GM19193 (cell line): ENCODE measurements around the gene SOX6.

Experiments
- POLR2A ChIP-seq: IDR thresholded peaks from 4 replicates; pipeline ENCODE4 v1.6.1; 2011; ENCODE audit not compliant: insufficient read depth, insufficient read length; ENCODE audit errors: extremely low read depth

The SOX6 gene

DNA sequence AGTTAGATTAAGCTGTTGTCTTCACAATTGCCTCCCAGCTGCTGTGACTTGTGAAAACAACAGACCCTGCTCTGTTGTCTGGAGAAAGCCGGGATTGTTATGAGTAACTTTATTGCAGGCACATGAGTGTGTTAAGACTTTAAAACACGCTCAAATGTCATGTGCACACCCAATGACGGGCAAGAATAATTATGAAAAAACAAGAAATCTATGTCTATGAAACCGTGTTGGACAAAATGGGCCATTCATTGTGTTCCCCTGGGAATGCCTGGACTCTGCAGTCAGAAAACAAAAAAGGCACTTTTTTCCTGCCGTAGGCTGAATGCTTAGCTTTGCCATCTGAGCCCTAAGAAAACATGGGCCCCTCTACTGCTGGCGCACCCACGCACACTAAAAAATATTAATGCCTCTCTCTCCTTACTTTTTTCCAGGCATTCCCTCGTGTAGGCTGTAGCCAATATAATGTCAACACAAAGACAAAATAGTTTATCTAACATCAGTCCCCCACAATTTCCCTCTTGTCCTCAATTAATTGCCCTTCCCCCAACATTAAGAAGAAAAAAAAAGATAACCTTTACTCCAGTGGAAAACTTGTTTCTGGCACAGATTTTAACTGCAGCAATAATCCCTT lies 207.9 kb downstream of the SOX6 start:
- TF ChIP-seq POLR2A, result no peak

DNA sequence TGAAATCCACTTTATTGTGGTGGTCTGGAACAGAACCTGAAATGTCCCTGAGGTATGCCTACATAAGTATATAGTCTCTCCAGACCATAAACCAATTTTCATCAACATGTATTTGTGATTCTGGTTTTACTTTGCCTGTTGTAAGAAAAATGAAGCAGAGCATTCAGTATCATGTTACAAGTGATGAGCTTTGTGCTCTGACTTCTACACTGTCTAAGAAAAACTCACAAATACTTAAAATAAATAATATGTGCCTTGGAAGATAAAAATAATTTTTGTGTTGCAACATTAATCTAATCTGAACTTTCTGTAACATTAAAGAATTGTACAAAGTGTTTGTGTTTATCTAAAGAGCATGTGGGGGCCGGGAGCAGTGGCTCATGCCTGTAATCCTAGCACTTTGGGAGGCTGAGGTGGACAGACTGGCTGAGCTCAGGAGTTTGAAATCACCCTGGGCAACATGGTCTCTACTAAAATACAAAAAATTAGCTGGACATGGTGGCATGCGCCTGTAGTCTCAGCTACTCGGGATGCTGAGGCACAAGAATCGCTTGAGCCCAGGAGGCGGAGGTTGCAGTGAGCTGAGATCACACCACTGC lies 219.5 kb downstream of the SOX6 start:
- TF ChIP-seq POLR2A, result no peak

DNA sequence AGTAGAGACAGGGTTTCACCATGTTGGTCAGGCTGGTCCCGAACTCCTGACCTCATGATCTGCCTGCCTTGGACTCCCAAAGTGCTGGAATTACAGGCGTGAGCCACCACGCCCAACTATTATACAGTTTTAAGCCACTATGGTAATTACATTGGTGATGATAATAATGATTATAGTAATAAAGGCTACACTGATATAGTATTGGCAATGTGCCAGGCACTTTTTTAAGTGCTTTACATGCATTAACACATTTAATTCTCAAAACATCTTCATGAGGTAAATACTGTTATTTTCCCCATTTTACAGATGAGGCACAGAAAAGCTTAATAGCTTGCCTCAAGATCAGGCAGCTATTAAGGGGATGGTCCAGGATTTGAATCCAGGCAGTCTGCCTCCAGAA lies 222.5 kb downstream of the SOX6 start:
- no peak for TF ChIP-seq POLR2A

DNA sequence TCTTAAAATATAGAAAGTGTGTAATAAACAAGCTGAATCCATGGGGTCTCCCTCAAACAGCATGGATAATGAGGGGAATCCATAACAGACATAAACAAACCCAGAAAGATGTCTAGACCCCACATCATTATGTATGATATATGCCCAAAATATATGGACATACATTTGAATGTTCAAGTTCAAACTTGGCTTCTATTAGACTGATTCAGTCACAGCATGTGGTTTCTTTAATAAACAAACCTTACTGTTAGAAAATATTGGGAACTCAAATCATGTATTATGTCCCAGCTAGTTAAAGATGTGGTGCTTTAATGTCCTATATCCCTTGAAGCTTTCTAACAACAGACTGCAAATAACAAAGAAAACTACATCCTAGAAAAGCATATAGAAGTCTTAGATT lies 228.6 kb downstream of the SOX6 start:
- TF ChIP-seq POLR2A, result no peak

DNA sequence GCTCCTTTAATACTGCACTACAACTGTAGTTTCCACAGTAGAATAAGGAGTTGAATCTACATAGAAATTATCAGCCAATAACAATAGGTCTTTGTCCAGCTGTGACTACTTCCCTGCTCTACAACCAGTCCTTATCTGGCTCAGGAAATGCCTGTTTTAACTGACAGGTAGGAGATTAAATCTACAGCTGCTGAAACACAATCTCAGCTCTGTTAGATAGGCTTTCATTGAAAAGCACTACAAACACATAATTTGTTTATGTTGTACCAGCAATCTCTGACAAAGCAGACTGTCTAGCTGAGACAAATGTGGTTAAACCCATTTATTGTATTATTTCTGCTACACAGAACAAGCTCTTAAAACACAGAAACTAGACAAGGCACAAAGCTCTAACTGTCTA lies 230.0 kb downstream of the SOX6 start:
- TF ChIP-seq POLR2A, result no peak

DNA sequence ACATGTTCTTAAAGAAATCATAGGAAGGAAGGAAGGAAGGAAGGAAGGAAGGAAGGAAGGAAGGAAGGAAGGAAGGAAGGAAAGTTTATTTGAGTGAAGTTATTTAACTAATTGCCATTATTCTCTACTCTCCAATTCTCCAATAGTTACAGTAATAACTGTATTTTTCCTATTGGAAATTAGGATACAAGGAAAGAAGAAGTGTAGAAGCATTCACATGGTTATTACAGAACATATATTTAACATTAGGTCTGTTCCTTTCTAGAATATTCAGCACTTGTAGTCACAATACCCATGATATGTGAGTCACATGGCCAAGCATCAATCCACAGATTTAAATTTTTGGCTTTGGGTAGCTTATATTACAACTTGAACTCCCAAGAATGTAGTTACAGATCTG lies 230.6 kb downstream of the SOX6 start:
- no peak for TF ChIP-seq POLR2A

DNA sequence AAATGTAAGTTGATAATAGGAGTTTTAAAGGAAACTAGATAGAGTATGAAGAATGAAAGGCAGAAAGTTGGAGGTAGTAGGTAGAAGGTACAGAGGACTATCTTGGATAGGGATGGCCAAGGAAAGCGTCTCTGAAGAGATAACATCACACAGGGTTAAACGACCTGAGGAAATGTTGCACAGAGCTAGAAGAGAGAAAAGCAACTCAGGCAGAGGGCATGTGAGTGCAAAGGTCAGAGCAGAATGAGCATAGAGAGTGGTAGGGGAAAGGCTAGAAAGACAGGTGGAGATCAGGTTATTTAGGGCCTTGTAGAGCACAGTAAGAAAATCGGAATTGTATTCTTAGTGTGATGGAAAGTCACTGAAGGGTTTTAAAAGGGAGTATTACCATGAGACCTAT lies 232.0 kb downstream of the SOX6 start:
- TF ChIP-seq POLR2A, result no peak

DNA sequence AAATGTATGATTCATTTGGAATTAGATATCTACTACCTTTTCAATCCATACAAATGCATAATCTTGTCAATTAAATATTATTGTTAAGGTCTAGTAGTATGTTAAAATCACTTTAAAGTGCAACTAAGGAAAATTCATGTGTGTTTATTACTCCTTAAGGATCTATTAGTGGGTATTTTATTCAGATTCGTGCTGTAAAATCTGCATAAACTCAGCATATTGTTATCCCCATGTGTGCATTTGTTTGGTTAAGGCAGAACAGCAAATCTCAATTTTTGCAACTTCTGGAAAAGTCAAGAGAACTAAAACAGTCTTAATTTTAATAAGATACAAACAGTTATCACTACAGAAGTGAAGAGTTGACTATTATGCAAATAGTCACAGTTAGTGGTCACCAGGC lies 234.5 kb downstream of the SOX6 start:
- TF ChIP-seq POLR2A, result no peak

DNA sequence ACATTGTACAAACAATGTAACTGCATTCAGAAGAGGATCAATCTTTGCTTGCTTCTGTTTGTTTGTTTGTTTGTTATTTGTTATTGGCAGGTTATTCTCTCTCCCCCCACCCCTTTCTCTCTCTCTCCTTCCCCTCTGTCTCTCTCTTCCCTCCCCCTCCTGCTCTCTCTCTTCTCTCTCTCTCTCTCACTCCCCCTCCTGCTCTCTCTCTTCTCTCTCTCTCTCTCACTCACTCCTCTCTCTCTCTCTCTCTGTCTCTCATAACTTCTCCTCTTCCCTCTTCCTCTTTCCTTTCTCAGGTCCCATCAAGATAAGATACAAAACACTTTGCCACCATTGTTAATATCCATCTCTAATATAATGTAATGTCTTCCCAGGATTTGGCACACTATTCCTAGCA lies 236.3 kb downstream of the SOX6 start:
- TF ChIP-seq POLR2A, result no peak

DNA sequence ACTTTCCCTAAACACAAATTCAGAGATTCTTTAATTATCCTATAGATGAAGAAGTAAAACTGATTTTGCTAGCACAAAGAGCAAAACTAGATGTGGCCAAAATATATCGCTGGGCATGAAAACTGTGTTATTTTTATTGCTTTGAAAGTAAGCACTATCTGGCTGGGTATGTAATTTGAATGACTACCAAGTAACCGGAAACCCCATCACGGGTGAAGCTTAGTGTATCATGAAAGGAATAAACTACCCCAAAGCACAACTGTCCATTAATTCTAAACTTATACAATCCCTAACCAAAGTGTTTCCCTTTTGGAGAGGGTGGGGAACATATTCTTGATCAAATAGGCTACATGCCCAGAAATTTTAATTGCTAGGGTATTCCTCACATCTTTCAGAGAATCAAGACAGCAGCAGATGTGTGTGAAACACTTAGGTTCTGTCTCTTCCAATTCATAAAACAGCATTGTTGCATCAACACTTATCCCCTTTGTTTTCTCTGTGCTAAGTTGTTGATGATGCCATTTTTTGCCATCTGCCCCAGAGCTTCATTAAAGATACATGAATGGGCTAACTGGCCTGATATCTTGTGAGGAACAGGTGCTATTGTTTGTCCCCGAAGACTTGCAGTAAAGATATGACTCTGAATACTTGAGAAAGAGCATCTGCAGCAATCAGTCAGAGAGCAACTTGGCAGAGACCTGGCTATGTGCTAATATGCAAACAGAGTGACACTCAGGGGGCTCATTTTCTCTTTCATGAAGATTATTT lies 238.2 kb downstream of the SOX6 start:
- no peak for TF ChIP-seq POLR2A

DNA sequence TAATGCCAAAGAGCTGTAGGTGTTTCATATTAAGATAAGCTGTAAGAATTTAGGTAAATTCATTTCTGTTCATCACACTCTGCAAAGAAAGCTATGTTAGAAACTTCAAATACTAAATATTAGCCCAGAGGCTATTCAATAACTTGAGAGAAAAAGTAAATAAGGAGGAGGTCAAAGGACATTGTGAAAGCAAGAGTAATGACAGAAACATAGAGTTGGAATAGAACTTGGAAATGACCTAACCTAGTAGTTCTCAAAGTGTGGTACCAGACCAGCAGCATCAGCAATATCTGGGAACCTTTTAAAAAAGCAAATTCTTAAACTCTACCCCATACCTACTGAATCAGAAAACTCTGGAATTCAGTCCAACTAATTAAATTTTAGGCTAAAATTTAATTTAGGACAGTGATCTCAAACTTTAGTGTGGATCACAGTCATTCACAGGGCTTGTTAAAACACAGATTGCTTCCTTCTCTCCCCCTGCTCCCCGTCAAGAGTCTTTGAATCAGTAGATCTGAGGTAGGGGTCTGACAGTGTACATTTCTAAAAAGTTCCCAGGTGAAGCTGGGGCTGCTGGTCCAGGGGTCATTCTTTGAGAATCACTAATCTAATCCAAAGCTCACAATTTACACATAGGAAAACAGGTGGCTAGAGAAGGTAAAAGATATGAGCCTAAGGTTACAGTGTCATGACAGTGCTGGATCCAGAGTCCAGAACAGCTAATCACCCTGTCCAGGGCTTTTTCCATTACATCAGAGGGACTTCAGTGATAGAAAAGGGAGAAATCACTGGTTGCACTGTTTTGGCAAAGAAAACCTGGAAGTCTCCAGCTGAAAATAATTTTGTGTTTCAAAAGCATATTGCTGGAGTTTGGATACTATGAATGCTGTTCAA lies 241.1 kb downstream of the SOX6 start:
- TF ChIP-seq POLR2A, result no peak

DNA sequence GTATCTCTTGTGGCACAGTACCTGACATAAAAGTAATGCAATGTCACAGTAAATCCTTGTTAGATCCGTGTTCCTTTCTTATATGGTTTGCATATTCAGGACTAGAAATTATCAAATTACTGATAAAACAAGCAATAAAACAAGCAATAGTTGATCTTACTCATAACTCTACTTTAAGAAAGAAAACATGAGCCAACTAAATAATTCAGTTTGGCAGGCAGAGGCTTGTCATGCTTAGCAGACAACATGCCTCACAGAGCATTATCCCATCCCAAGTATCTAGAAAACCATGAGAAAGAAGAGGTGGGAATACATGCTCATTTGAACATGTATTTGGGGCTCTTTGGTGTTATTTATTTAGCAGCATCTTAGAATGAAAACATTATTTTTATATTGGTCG lies 241.9 kb downstream of the SOX6 start:
- TF ChIP-seq POLR2A, result no peak

DNA sequence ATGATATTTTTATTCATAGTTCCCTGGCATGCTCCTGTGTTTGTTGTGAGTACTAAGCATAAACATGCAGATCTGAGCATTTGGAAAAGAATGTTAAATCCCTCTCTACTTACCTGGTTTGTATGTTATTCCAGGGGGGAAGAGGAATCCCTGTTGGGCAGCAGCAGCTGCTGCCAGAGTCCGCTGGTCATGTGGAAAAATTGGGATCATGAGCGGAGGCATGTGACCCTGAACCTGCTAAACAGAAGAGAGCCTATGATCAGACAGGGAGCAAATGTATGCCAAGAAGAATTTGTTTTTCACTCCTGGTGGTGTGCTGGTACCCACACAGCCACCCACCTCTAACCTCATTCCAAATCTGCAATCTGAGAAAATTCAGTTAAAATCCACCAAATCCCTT lies 244.7 kb downstream of the SOX6 start:
- no peak for TF ChIP-seq POLR2A

DNA sequence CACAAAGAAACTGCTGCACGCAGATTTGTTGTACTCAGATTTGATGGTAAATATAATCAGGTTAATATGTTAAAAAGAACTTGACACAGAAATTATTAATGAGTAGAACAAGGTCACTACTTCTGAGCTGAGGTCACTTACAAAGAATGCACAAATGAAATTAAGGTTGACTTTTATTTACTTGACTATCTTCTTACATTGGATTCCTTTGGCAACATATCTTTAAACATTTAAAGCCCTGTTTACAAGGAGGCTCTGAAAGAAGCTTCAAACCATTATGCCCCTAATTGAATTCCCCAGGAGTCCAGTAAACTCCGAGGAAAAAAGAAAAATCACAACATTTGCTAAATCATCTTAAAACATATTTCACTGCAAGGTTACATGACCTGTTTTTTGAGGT lies 245.5 kb downstream of the SOX6 start:
- no peak for TF ChIP-seq POLR2A

DNA sequence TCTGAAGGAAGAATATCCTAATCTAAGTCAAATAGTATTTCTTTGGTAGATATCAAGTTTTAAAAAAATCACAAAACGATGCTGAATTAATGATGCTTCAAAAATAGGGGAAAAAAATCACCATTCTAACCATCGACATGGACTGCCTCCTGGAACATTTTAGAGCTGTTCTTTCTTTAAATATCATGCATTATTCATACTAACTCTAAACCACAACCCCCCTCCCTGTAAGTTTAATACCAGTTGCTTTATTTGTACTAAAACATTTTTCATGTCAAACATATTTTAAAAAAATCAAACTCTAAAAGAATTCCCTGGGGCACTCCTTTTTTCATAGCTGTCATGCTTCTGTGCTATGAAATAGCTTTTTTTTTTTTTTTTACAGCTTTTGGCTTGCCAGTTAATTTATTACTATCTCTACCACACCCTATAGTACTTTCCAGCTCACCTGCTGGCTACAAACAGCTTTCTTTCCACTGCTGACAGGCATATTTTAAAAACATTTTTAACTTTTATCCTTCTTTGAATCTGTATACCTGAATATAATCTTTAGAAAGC lies 256.9 kb downstream of the SOX6 start:
- TF ChIP-seq POLR2A, result no peak

DNA sequence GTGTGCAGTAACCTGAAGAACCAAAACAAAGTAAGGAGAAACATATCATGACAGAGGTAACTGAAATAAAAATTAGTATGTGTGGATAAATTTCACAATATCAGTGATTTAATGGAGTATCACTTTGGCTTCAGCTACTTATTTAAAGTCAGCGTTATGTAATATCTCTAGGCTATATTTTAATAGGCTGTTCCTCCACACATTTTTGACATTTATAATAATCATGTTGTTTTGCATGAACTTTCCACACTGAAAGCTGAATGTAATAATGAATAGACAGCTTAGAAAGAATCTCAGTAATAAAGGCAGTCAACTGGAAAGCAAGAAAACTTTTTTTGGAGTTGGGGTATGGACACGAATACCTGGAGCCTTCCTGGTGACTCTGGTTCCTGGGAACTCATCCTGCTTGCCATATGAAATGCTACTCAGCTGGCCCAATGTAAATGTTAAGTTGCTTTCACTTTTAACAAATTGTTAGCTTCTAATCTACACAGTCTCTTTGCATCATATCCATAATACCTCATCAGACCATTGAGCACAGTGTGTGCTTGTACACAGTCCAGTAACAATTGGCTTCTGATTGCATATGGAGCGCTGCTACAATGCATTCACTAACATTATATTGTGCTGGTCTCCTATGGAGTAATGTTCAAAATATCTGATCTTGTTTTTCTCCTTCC lies 257.7 kb downstream of the SOX6 start:
- TF ChIP-seq POLR2A, result no peak
